GM18907 (cell line): ENCODE data around the gene MYOZ3.
A peak's percentile ranks its signal among the peaks of the same experiment; 100 is the strongest.

Experiments used
- ATAC-seq: cut with Tn5 transposase; IDR thresholded peaks from one replicate; pipeline ENCODE4 v1.9.1; 2021; ENCODE audit warnings: mild to moderate bottlenecking, moderate library complexity; ENCODE audit not compliant: unreplicated experiment

Gene MYOZ3

GRCh38 chr5:150661086-150661485 lies at the start of gene MYOZ3:
TSS of gene MYOZ3 (plus strand) at chr5:150661251. CDS start at chr5:150662942, 1,691 bp downstream.
- ATAC-seq = no peak

- no peak for ATAC-seq
Observed at GRCh38 chr5:150612405-150612804, 48.6 kb upstream of the MYOZ3 start.

GRCh38 chr5:150612905-150613670 lies 48.0 kb upstream of the MYOZ3 start:
- no peak for ATAC-seq

GRCh38 chr5:150613991-150614660 lies 46.9 kb upstream of the MYOZ3 start:
- ATAC-seq = no peak

GRCh38 chr5:150614661-150615060 lies 46.4 kb upstream of the MYOZ3 start:
- no peak for ATAC-seq

- ATAC-seq = no peak
Observed at GRCh38 chr5:150615141-150615699, 45.8 kb upstream of the MYOZ3 start.

- ATAC-seq = no peak
Observed at GRCh38 chr5:150616024-150616470, 45.0 kb upstream of the MYOZ3 start.

- no peak for ATAC-seq
Observed at GRCh38 chr5:150616506-150616905, 44.5 kb upstream of the MYOZ3 start.

- no peak for ATAC-seq
Observed at GRCh38 chr5:150618163-150618562, 42.9 kb upstream of the MYOZ3 start.

GRCh38 chr5:150618588-150619281 lies 42.3 kb upstream of the MYOZ3 start:
- no peak for ATAC-seq

- ATAC-seq = no peak
Observed at GRCh38 chr5:150619359-150620230, 41.5 kb upstream of the MYOZ3 start.

GRCh38 chr5:150621301-150621700 lies 39.8 kb upstream of the MYOZ3 start:
- no peak for ATAC-seq

- no peak for ATAC-seq
Observed at GRCh38 chr5:150622157-150622556, 38.9 kb upstream of the MYOZ3 start.

- no peak for ATAC-seq
Observed at GRCh38 chr5:150623152-150623877, 37.7 kb upstream of the MYOZ3 start.

- no peak for ATAC-seq
Observed at GRCh38 chr5:150623878-150624216, 37.2 kb upstream of the MYOZ3 start.

- ATAC-seq = no peak
Observed at GRCh38 chr5:150624334-150625163, 36.5 kb upstream of the MYOZ3 start.

- ATAC-seq = no peak
Observed at GRCh38 chr5:150625164-150625535, 35.9 kb upstream of the MYOZ3 start.

- peak; percentile 67 for ATAC-seq
Observed at GRCh38 chr5:150625831-150626746, 35.0 kb upstream of the MYOZ3 start.
